Hematopoietic multipotent progenitor cell treated with erythropoietin and hydrocortisone succinate and interleukin-3 and kit ligand, for 6 days (in vitro differentiated cells): ENCODE measurements around the gene DCLRE1B.

Experiments used
- DNase-seq: peaks from one replicate; pipeline ENCODE4 v3.0.0-alpha.2; 2015

The DCLRE1B gene

DNA sequence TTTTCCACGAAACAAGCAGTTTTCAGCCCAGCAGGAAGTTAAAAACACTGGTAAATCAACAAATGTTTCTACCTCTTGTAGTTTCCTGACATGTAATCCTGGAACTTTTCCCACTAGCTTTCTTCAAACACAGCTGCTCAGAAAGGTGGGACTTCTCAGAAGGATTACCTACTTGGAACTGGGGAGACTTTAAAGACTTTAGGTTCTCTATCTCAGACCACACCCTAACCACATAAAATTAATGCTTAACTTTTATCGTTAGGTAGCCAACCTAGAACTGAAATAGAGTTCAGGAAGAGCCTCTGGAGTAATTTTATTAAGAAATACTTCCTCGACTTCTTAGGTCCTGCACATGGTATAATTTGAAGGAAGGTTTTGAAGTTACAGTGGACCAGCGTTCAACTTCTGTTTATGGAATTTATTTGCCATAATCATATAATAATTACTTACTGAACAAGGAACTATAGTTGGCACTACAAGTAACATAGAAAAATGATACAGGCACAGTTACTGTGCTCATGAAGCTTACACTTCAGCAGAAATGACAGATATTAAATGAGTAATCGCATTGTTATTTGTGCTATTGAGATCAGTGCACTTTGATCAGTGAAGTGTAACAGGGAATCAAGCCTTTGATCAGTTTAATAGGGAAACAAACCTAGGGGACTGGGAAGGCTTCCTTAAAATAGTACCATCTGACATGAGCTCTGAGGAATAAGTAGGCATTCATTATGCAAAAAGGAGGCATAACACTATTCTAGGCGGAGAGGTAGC lies 17.5 kb upstream of the DCLRE1B start, which contains the start of gene BCL2L15:
Gene BCL2L15, minus strand, starts transcription at position 180 of the 774 bp plus-strand sequence. CDS start 206 bp downstream, outside the sequence.
- DNase-seq: peak; percentile 43

- no peak for DNase-seq
Measured at GRCh38 chr1:113890816-113891215, 14.3 kb upstream of the DCLRE1B start.

GRCh38 chr1:113891631-113892220 lies 13.4 kb upstream of the DCLRE1B start:
- DNase-seq: no peak

GRCh38 chr1:113893267-113893666 lies 11.9 kb upstream of the DCLRE1B start:
- no peak for DNase-seq

GRCh38 chr1:113895098-113895497 lies 10.0 kb upstream of the DCLRE1B start:
- no peak for DNase-seq

DNA sequence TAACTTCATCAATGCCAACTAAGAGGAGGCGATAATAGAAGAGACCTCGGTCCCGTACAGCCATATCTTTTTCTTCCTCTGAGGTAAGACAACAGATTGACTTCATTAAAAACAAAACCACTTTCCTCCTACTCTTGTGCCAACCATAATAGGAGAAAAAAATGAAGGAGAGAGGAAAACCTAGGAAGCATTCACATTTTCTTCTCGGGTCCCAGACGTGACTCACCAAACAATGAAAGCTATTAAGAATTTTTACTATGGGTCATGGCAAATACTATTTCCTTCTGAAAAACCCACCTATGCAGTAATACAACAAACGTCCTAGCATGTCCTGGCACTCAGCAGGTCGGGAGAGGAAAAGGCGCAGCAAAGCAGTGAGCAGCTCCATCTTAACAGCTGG lies 9.2 kb upstream of the DCLRE1B start:
- DNase-seq: no peak

GRCh38 chr1:113898241-113898814 lies 6.8 kb upstream of the DCLRE1B start:
- peak; percentile 33 for DNase-seq

GRCh38 chr1:113899111-113899510 lies 6.0 kb upstream of the DCLRE1B start:
- no peak for DNase-seq

DNA sequence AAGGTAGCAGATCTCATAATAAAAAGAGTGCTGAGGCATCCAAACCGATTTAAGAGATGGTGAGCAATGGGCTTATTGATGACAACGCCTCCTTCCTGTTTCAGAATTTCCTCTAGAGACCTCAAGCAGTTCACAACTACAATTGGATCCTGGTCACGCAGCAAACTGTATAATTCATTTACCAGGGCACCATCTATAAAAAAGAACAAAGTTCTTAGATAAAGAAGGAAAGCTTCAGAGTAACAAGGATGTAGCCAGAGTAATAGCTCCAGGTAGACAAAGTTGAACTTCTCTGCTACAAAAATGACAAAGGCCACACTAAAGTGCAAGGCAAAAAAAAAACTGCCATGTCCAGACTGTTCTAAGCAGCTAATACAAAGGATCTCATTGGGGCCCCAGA lies 3.9 kb upstream of the DCLRE1B start:
- DNase-seq: no peak

DNA sequence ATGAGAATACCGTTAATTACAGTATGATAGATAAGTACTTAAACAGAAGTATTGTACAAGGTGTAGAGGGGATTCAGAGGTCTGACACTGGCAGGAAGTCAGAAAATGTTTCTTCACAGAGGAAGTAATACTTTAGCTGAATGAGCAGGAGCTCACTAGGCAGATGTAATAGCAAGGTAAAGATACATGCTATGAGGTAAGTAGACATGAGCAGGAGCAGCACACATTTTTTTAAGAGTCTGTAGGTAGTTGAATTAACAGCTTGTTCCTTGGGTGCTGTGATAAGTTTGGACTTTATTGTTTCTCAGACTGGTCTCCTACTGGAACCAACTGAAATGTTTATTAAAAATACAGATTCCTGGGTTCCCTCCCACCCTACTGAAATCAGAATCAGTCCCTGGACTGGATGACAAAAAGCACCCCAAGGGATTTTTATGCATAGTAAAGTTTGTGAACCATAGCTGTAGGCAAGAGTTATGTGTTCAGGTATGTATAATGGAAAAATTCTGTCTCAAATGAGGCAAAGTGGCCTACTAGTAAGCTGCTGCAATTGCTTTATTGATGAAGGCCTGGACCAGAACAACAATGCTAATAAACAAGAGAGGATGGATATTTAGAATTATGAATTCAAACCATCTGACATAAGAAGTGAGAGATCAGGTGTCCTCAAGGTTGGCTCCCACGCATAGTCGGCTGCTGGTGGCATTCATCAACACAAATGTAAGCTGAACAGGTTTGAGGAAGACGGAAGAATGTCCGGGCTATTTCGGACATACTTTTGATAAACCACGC lies 1.4 kb upstream of the DCLRE1B start:
- peak; percentile 43 for DNase-seq

GRCh38 chr1:113904293-113904673 lies 843 bp upstream of the DCLRE1B start:
- DNase-seq: peak; percentile 85

- peak; percentile 50 for DNase-seq
Measured at GRCh38 chr1:113905435-113905861, 322 bp downstream of the DCLRE1B start.

GRCh38 chr1:113912594-113913311 lies 7.6 kb downstream of the DCLRE1B start:
- DNase-seq: peak; percentile 88

- no peak for DNase-seq
Measured at GRCh38 chr1:113913312-113913668, 8.2 kb downstream of the DCLRE1B start.

GRCh38 chr1:113913887-113914664 lies 8.9 kb downstream of the DCLRE1B start:
- peak; percentile 99 for DNase-seq

- no peak for DNase-seq
Measured at GRCh38 chr1:113916974-113917373, 11.8 kb downstream of the DCLRE1B start.

GRCh38 chr1:113917400-113918082 lies 12.4 kb downstream of the DCLRE1B start:
- no peak for DNase-seq

- no peak for DNase-seq
Measured at GRCh38 chr1:113918243-113918642, 13.1 kb downstream of the DCLRE1B start.

DNA sequence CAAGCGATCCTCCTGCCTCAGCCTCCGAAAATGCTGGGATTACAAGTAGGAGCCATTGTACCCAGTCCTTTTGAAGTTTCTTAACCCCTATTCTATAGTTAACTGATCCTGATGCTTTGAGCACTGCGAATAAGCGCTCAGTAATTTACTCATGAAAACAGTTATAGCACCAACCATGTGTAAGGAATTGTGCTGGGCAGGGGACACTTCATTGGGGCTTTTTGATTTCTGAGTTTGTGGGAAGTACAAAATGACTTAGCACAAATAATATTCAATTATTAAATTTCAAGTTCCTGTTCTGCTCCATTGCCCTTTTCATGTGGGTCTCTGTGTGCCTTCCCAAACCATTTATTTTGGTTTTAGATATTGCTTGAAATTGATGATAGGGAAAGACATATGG lies 17.8 kb downstream of the DCLRE1B start:
- no peak for DNase-seq

DNA sequence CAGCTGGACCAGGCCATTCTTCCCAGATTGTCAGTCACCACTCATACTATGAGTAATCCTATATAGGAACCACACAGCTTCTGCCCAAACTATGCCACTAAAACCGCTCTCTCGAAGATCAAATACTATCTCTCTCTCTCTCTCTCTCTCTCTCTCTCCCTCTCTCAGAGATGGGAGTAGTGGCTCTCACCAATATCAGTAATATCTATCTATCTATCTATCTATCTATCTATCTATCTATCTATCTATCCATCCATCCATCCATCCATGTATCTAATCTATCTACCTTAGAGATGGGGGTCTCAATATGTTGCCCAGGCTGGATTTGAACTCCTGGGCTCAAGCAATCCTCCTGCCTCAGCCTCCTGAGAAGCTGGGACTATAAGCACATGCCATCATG lies 19.3 kb downstream of the DCLRE1B start:
- no peak for DNase-seq
